Lower leg skin (tissue), 3 donors: ENCODE data around the gene DYNC2H1.

ENCODE experiments used
- POLR2A ChIP-seq, 2 donors: fragments of 450-650 bp; IDR thresholded peaks; one replicate each; pipeline ENCODE4 v1.6.1; 2016 to 2017; ENCODE audit warnings: antibody characterized with exemption in 2 of 2, mild to moderate bottlenecking in 1 of 2, moderate library complexity in 1 of 2
- TF ChIP-seq, protein P1 (sequence below), 3 donors: fragments of 450-650 bp; IDR thresholded peaks; one replicate each; pipeline ENCODE4 v1.5.1; 2016; ENCODE audit warnings: antibody characterized with exemption in 3 of 3, mild to moderate bottlenecking in 3 of 3, moderate library complexity in 2 of 3

- TF ChIP-seq POLR2A (IDR thresholded peaks at IDR 0.05), result no peak
- TF ChIP-seq, protein P1, sequence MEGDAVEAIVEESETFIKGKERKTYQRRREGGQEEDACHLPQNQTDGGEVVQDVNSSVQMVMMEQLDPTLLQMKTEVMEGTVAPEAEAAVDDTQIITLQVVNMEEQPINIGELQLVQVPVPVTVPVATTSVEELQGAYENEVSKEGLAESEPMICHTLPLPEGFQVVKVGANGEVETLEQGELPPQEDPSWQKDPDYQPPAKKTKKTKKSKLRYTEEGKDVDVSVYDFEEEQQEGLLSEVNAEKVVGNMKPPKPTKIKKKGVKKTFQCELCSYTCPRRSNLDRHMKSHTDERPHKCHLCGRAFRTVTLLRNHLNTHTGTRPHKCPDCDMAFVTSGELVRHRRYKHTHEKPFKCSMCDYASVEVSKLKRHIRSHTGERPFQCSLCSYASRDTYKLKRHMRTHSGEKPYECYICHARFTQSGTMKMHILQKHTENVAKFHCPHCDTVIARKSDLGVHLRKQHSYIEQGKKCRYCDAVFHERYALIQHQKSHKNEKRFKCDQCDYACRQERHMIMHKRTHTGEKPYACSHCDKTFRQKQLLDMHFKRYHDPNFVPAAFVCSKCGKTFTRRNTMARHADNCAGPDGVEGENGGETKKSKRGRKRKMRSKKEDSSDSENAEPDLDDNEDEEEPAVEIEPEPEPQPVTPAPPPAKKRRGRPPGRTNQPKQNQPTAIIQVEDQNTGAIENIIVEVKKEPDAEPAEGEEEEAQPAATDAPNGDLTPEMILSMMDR (IDR thresholded peaks at IDR 0.05), result no peak
Measured at GRCh38 chr11:103097279-103097678, 11.9 kb upstream of the DYNC2H1 start.
